Measurements from ENCODE around the gene LRTM1. TPM values are rescaled to one million over a fixed set of nuclear protein-coding genes. Genes with fewer than 3 reads are reported as not detected.

The LRTM1 gene
- total and polyA plus RNA-seq, 2 of the 13 experiments (the other 11 are each of a cell fraction or from before 2014, with no cell fraction given): not detected

DNA sequence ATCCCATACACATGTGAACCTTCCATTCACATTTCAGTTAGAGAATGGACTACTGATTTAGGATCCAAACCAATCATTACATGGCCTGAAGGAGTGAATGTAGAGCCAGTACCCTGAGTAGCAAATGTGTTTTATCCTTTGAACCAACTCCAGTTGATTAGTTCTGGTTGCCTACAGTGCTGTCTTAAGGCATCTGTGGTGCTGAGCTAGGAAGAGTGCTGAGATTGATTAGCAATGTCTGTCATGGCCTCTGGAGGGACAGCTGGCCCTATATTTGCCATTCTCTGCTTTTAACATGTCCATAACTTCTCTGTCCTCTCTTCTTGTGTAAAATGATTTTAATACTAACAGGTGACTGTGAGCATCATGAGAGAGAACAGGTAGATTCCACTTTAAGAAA lies 11.1 kb downstream of the LRTM1 start:
- ATAC-seq: no peak
- Histone ChIP-seq H3K27ac (ENCODE audit: extremely low read length, insufficient read depth, low read length) (no peak overlapping the region), H3K4me3 (replicated peaks in 1 of 3; ENCODE audit: insufficient read depth in 1 of 3, low read depth in 2 of 3, low read length in 3 of 3) (no peak overlapping the region), H3K27me3 (ENCODE audit: control insufficient read depth in 1 of 2, insufficient read depth in 2 of 2, low read length in 2 of 2) (no peaks in the 10 kb centered on the region; a peak in 1 of 5 replicates), H4K20me1 (ENCODE audit: insufficient read depth, low read length) (0 out of 2 replicates have a peak, but pooled peaks cover 2% of the 10 kb centered on the region), H3K4me1 (ENCODE audit: insufficient read depth, low read length) (no peaks in the 10 kb centered on the region), H3K79me2 (ENCODE audit: insufficient read depth, low read length) (no peaks in the 10 kb centered on the region), H2AFZ (ENCODE audit: low read length) (no peak overlapping the region), H3K36me3 (replicated peaks in 1 of 2; ENCODE audit: control insufficient read depth in 1 of 2, insufficient read depth in 2 of 2, low read length in 2 of 2) (no peaks in the 10 kb centered on the region), H3K9ac (ENCODE audit: insufficient read depth, low read depth, low read length) (no peak overlapping the region), H3K4me2 (ENCODE audit: low read depth, low read length) (no peak overlapping the region), H3K9me3 (ENCODE audit: low read length) (no peaks in the 10 kb centered on the region)
- in situ Hi-C loops (cut with HindIII; ENCODE audit: extremely low pct_ligation_motif_present, low pct_unique_long_range_greater_than_20kb): no loop called here
- TF ChIP-seq, protein P1, sequence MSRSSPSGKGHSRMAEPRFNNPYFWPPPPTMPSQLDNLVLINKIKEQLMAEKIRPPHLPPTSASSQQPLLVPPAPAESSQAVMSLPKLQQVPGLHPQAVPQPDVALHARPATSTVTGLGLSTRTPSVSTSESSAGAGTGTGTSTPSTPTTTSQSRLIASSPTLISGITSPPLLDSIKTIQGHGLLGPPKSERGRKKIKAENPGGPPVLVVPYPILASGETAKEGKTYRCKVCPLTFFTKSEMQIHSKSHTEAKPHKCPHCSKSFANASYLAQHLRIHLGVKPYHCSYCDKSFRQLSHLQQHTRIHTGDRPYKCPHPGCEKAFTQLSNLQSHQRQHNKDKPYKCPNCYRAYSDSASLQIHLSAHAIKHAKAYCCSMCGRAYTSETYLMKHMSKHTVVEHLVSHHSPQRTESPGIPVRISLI (CRISPR knock-in tag; IDR thresholded peaks at IDR 0.05; ENCODE audit: borderline replicate concordance): no peak
- TF ChIP-seq ZNF619 (CRISPR knock-in tag; IDR thresholded peaks at IDR 0.05) (no peak), ZNF772 (CRISPR knock-in tag; IDR thresholded peaks at IDR 0.05) (no peak), ZNF7 (CRISPR knock-in tag; IDR thresholded peaks at IDR 0.05) (no peak), ZNF614 (CRISPR knock-in tag; IDR thresholded peaks at IDR 0.05; ENCODE audit: borderline replicate concordance) (no peak), ZNF24 (IDR thresholded peaks at IDR 0.05) (no peak)
- TF ChIP-seq, protein P2, sequence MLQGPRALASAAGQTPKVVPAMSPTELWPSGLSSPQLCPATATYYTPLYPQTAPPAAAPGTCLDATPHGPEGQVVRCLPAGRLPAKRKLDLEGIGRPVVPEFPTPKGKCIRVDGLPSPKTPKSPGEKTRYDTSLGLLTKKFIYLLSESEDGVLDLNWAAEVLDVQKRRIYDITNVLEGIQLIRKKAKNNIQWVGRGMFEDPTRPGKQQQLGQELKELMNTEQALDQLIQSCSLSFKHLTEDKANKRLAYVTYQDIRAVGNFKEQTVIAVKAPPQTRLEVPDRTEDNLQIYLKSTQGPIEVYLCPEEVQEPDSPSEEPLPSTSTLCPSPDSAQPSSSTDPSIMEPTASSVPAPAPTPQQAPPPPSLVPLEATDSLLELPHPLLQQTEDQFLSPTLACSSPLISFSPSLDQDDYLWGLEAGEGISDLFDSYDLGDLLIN (CRISPR knock-in tag; IDR thresholded peaks at IDR 0.05; ENCODE audit: borderline replicate concordance): no peak
- intact Hi-C loops (cut with micrococcal nuclease; ENCODE audit: unreplicated experiment): no loop called here
- FAIRE-seq: no peak
- no peak for DNase-seq (ENCODE audit: low spot score)
- CTCF ChIA-PET (ENCODE audit: low intra/inter-chr PET ratio, low total read pairs): no interaction called here
- no TSS peak for BruUV-seq (replicated peaks)
- POLR2A ChIA-PET: no interaction called here

DNA sequence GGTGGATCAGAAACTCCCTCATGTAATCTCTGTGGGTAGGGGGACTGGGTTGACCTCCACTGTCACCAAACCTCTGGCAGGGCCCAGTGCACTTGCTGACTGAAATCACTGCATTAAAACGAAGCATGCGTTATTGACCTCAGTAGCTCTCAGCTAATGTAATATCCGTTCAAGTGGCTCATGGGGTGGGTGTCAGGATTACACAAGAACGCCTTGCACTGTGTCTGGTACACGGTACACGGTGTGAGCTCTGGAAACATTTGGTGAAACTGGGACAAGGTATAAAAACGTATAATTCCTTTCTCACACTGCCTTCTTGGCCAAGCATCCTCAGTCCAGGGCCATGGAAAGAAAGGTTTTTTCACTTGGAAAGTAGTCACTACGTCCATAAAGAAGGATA lies 11.9 kb downstream of the LRTM1 start:
- in situ Hi-C loops (cut with HindIII; ENCODE audit: extremely low pct_ligation_motif_present, low pct_unique_long_range_greater_than_20kb): no loop called here
- TF ChIP-seq ZNF264 (CRISPR knock-in tag; IDR thresholded peaks at IDR 0.05) (no peak), SRSF4 (IDR thresholded peaks at IDR 0.05; ENCODE audit: low read depth, low read length, poor library complexity, severe bottlenecking) (no peak), DR1 (CRISPR knock-in tag; IDR thresholded peaks at IDR 0.05) (no peak)
- TF ChIP-seq, protein P3, sequence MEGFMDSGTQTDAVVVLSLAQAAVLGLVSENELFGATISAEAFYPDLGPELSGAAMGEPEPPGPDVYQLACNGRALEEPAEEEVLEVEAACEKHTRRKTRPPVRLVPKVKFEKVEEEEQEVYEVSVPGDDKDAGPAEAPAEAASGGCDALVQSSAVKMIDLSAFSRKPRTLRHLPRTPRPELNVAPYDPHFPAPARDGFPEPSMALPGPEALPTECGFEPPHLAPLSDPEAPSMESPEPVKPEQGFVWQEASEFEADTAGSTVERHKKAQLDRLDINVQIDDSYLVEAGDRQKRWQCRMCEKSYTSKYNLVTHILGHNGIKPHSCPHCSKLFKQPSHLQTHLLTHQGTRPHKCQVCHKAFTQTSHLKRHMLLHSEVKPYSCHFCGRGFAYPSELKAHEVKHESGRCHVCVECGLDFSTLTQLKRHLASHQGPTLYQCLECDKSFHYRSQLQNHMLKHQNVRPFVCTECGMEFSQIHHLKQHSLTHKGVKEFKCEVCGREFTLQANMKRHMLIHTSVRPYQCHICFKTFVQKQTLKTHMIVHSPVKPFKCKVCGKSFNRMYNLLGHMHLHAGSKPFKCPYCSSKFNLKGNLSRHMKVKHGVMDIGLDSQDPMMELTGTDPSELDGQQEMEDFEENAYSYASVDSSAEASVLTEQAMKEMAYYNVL (CRISPR knock-in tag; IDR thresholded peaks at IDR 0.05; ENCODE audit: borderline replicate concordance): no peak
- TF ChIP-seq, protein P4, sequence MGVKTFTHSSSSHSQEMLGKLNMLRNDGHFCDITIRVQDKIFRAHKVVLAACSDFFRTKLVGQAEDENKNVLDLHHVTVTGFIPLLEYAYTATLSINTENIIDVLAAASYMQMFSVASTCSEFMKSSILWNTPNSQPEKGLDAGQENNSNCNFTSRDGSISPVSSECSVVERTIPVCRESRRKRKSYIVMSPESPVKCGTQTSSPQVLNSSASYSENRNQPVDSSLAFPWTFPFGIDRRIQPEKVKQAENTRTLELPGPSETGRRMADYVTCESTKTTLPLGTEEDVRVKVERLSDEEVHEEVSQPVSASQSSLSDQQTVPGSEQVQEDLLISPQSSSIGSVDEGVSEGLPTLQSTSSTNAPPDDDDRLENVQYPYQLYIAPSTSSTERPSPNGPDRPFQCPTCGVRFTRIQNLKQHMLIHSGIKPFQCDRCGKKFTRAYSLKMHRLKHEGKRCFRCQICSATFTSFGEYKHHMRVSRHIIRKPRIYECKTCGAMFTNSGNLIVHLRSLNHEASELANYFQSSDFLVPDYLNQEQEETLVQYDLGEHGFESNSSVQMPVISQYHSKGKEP (CRISPR knock-in tag; IDR thresholded peaks at IDR 0.05): no peak

More for the DNA sequence above, 11.9 kb downstream of the LRTM1 start:
- POLR2A ChIA-PET: no interaction called here
- no peak overlapping the region for H3K4me2 ChIP-seq (ENCODE audit: low read depth, low read length)
- no TSS peak for BruUV-seq (replicated peaks)
- no peak overlapping the region for H3K27ac ChIP-seq (ENCODE audit: extremely low read length, insufficient read depth, low read length)
- H4K20me1 ChIP-seq (ENCODE audit: insufficient read depth, low read length): 0 out of 2 replicates have a peak, but pooled peaks cover 2% of the 10 kb centered on the region
- H3K4me1 ChIP-seq (ENCODE audit: insufficient read depth, low read length): no peaks in the 10 kb centered on the region
- H3K9me3 ChIP-seq (ENCODE audit: low read length): no peaks in the 10 kb centered on the region
- ATAC-seq (no peak), DNase-seq (ENCODE audit: low spot score) (no peak), FAIRE-seq (no peak)
- intact Hi-C loops (cut with micrococcal nuclease; ENCODE audit: unreplicated experiment): no loop called here
- no peaks in the 10 kb centered on the region; a peak in 1 of 5 replicates for H3K27me3 ChIP-seq (ENCODE audit: control insufficient read depth in 1 of 2, insufficient read depth in 2 of 2, low read length in 2 of 2)
- CTCF ChIA-PET (ENCODE audit: low intra/inter-chr PET ratio, low total read pairs): no interaction called here
- H3K79me2 ChIP-seq (ENCODE audit: insufficient read depth, low read length): no peaks in the 10 kb centered on the region
- no peaks in the 10 kb centered on the region for H3K36me3 ChIP-seq (replicated peaks in 1 of 2; ENCODE audit: control insufficient read depth in 1 of 2, insufficient read depth in 2 of 2, low read length in 2 of 2)
- no peak overlapping the region for H2AFZ ChIP-seq (ENCODE audit: low read length)
- 0% methylated on average over 6 of the region's 8 CpGs for WGBS (ENCODE audit: low lambda C conversion rate)
- H3K4me3 ChIP-seq (replicated peaks in 1 of 3; ENCODE audit: insufficient read depth in 1 of 3, low read depth in 2 of 3, low read length in 3 of 3): no peak overlapping the region
- no peak overlapping the region for H3K9ac ChIP-seq (ENCODE audit: insufficient read depth, low read depth, low read length)

Measured in HepG2 (cell line).